ENCODE data around the gene NOLC1.
A peak's percentile ranks its signal among the peaks of the same experiment; 100 is the strongest.

Gene NOLC1

GRCh38 chr10:102141583-102142107 is 10.5 kb upstream of the NOLC1 start:
- TF ChIP-seq, protein P1, sequence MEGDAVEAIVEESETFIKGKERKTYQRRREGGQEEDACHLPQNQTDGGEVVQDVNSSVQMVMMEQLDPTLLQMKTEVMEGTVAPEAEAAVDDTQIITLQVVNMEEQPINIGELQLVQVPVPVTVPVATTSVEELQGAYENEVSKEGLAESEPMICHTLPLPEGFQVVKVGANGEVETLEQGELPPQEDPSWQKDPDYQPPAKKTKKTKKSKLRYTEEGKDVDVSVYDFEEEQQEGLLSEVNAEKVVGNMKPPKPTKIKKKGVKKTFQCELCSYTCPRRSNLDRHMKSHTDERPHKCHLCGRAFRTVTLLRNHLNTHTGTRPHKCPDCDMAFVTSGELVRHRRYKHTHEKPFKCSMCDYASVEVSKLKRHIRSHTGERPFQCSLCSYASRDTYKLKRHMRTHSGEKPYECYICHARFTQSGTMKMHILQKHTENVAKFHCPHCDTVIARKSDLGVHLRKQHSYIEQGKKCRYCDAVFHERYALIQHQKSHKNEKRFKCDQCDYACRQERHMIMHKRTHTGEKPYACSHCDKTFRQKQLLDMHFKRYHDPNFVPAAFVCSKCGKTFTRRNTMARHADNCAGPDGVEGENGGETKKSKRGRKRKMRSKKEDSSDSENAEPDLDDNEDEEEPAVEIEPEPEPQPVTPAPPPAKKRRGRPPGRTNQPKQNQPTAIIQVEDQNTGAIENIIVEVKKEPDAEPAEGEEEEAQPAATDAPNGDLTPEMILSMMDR (IDR thresholded peaks at IDR 0.05; ENCODE audit: low read depth, low read length, missing control alignments): no peak
- H3K4me3 ChIP-seq (ENCODE audit: low read depth, low read length): no peak overlapping the region
- in situ Hi-C loops (cut with HindIII; ENCODE audit: low sequenced_read_pairs): no loop called here
- DNase-seq (ENCODE audit: low read depth): no peak

GRCh38 chr10:102146971-102147428 is 5.2 kb upstream of the NOLC1 start:
- DNase-seq (ENCODE audit: low read depth): no peak
- TF ChIP-seq, protein P1 (IDR thresholded peaks at IDR 0.05; ENCODE audit: low read depth, low read length, missing control alignments): no peak
- in situ Hi-C loops (cut with HindIII; ENCODE audit: low sequenced_read_pairs): no loop called here
- no peak overlapping the region for H3K4me3 ChIP-seq (ENCODE audit: low read depth, low read length)

- H3K4me3 ChIP-seq (ENCODE audit: low read depth, low read length): no peak overlapping the region
- in situ Hi-C loops (cut with HindIII; ENCODE audit: low sequenced_read_pairs): no loop called here
- TF ChIP-seq, protein P1 (IDR thresholded peaks at IDR 0.05; ENCODE audit: low read depth, low read length, missing control alignments): no peak
- DNase-seq (ENCODE audit: low read depth): no peak
Measured at GRCh38 chr10:102147561-102147960, 4.6 kb upstream of the NOLC1 start.

- TF ChIP-seq, protein P1 (IDR thresholded peaks at IDR 0.05; ENCODE audit: low read depth, low read length, missing control alignments): no peak
- no peak overlapping the region for H3K4me3 ChIP-seq (ENCODE audit: low read depth, low read length)
- in situ Hi-C loops (cut with HindIII; ENCODE audit: low sequenced_read_pairs): no loop called here
- DNase-seq (ENCODE audit: low read depth): no peak
Measured at GRCh38 chr10:102148275-102148674, 3.9 kb upstream of the NOLC1 start.

GRCh38 chr10:102150970-102151773 is 1.0 kb upstream of the NOLC1 start:
- in situ Hi-C loops (cut with HindIII; ENCODE audit: low sequenced_read_pairs): no loop called here
- peak overlapping the region; percentile 99 for H3K4me3 ChIP-seq (ENCODE audit: low read depth, low read length)
- TF ChIP-seq, protein P1 (IDR thresholded peaks at IDR 0.05; ENCODE audit: low read depth, low read length, missing control alignments): no peak
- no peak for DNase-seq (ENCODE audit: low read depth)

- TF ChIP-seq, protein P1 (IDR thresholded peaks at IDR 0.05; ENCODE audit: low read depth, low read length, missing control alignments): no peak
- in situ Hi-C loops (cut with HindIII; ENCODE audit: low sequenced_read_pairs): no loop called here
- no peak for DNase-seq (ENCODE audit: low read depth)
- H3K4me3 ChIP-seq (ENCODE audit: low read depth, low read length): peak overlapping the region; percentile 99
Measured at GRCh38 chr10:102152545-102152890, 329 bp downstream of the NOLC1 start.

All from astrocyte of the cerebellum (primary cell).